Activated CD8-positive, alpha-beta memory T cell treated with anti-CD3 and anti-CD28 coated beads, Interleukin-2, amount 50 U/mL, for 4 hours (primary cell): ENCODE results near the gene IFNG-AS1.

Source experiments
- DNase-seq: peaks from one replicate; pipeline ENCODE4 v3.0.0-alpha.2; 2020

The IFNG-AS1 gene

GRCh38 chr12:67996347-67996746, 7.1 kb downstream of the IFNG-AS1 start:
- no peak for DNase-seq

GRCh38 chr12:67998379-67998778, 9.1 kb downstream of the IFNG-AS1 start:
- DNase-seq = no peak

- DNase-seq = no peak
Measured at GRCh38 chr12:67999244-67999643, 10.0 kb downstream of the IFNG-AS1 start.

- DNase-seq = no peak
Measured at GRCh38 chr12:68001486-68002466, 12.5 kb downstream of the IFNG-AS1 start.

GRCh38 chr12:68003777-68004176, 14.5 kb downstream of the IFNG-AS1 start:
- DNase-seq = no peak

- no peak for DNase-seq
Measured at GRCh38 chr12:68007033-68007432, 17.8 kb downstream of the IFNG-AS1 start.

- DNase-seq = no peak
Measured at GRCh38 chr12:68007466-68007865, 18.2 kb downstream of the IFNG-AS1 start.

GRCh38 chr12:68011206-68011881, 22.1 kb downstream of the IFNG-AS1 start:
- DNase-seq = no peak

GRCh38 chr12:68011882-68012207, 22.6 kb downstream of the IFNG-AS1 start:
- DNase-seq = no peak

GRCh38 chr12:68012712-68013111, 23.5 kb downstream of the IFNG-AS1 start:
- no peak for DNase-seq

- DNase-seq = no peak
Measured at GRCh38 chr12:68013181-68013580, 23.9 kb downstream of the IFNG-AS1 start.

GRCh38 chr12:68016136-68016535, 26.9 kb downstream of the IFNG-AS1 start:
- DNase-seq = no peak

GRCh38 chr12:68018315-68018714, 29.1 kb downstream of the IFNG-AS1 start:
- no peak for DNase-seq

GRCh38 chr12:68020049-68020448, 30.8 kb downstream of the IFNG-AS1 start:
- DNase-seq = no peak

GRCh38 chr12:68020699-68021098, 31.5 kb downstream of the IFNG-AS1 start:
- no peak for DNase-seq

GRCh38 chr12:68028647-68029046, 39.4 kb downstream of the IFNG-AS1 start:
- no peak for DNase-seq

GRCh38 chr12:68030248-68030647, 41.0 kb downstream of the IFNG-AS1 start:
- no peak for DNase-seq

GRCh38 chr12:68031174-68031573, 41.9 kb downstream of the IFNG-AS1 start:
- no peak for DNase-seq

- no peak for DNase-seq
Measured at GRCh38 chr12:68031881-68032739, 42.9 kb downstream of the IFNG-AS1 start.

GRCh38 chr12:68034567-68034966, 45.3 kb downstream of the IFNG-AS1 start:
- DNase-seq = no peak

- no peak for DNase-seq
Measured at GRCh38 chr12:68036642-68037041, 47.4 kb downstream of the IFNG-AS1 start.

- DNase-seq = no peak
Measured at GRCh38 chr12:68037616-68038255, 48.5 kb downstream of the IFNG-AS1 start.

- no peak for DNase-seq
Measured at GRCh38 chr12:68038650-68039049, 49.4 kb downstream of the IFNG-AS1 start.
